ENCODE results near the gene CDC25B.
A peak's percentile ranks its signal among the peaks of the same experiment; 100 is the strongest.

The CDC25B gene

GRCh38 chr20:3764659-3765058, 31.5 kb upstream of the CDC25B start:
- DNase-seq (ENCODE audit: low spot score), result no peak

GRCh38 chr20:3765171-3765882, 30.8 kb upstream of the CDC25B start:
- DNase-seq (ENCODE audit: low spot score), result no peak

DNA sequence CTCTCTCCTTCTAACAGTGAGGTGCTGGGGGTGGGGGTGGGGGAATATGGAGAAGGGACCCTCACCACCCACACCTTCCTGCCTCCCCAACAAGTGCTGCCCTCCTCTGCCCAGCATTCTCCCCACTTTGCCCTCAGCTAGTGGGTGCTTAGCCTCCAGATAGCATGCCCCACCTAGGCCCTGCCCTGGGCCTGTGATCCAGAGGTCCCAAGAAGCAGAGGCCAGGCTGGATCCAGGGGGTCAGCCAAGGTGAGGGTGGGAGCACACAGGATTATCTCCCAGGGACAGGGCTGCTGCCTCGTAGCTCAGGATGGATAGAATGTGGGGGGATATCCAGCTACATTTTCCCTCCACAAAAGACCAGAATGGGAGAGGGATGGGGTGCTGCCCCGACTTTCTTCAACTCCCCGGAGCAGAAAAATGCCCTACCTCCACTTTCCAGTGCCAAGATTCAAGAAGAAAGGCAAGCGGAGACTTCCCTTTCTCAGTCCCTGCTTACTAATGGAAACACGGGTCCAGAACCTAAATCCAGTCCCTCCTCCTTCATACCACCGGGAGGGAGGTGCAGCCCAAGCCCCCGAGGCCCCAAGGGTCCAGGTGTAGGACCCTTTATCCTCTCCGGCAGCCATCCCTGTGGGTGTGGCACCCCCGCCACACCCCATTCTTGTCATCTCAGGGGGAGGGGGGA, 29.5 kb upstream of the CDC25B start:
- no peak for DNase-seq (ENCODE audit: low spot score)

GRCh38 chr20:3767110-3767426, 29.0 kb upstream of the CDC25B start:
- DNase-seq (ENCODE audit: low spot score), result no peak

DNA sequence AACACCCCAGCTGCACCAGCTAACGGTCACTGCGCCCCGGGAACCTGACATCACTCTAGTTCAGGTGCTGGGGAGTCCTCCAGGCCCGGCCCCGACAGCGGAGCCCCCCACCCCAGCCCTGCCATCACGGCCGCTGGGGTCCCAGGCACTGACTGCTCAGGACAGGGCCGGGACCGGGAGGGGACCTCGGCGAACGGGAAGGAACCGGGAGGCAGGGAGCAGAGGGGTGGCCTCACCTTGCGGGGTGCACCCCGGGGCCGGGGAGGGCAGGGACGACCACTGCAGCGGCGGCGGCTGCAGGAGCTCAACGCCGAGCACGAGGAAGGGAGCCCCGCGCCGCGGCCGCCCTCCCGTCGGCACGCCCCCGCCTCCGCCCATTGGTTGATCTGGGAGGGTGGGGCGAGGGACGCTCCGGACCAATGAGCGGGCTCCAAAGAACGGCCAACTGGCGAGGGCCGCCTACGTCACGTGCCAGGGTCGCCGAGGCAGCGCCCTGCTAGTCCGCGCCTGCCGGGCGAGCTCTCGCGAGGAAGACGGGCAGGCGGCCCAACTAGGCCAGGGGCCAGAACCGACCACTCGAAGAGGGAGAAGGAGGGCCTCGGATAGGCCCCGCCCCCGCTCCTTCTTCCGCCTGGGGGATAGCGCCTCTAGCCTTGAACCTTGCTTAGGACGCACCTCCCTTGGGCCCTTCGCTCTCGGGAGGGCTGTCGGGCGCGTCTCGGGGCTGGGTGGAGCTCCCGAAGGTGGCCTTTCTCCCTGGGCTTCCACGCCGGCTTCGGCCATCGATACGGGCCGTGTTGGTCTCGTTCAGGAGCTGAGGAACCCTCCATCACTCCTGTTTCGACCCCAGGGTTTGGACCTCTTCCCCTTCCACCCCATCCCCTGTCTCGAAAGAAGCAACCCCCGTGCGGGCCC, 28.4 kb upstream of the CDC25B start, which contains the start of gene ADISSP:
Gene ADISSP, minus strand, starts transcription at position 327 of the 915 bp plus-strand sequence. CDS start 7,653 bp downstream, outside the sequence.
- DNase-seq (ENCODE audit: low spot score), result peak; percentile 99

DNA sequence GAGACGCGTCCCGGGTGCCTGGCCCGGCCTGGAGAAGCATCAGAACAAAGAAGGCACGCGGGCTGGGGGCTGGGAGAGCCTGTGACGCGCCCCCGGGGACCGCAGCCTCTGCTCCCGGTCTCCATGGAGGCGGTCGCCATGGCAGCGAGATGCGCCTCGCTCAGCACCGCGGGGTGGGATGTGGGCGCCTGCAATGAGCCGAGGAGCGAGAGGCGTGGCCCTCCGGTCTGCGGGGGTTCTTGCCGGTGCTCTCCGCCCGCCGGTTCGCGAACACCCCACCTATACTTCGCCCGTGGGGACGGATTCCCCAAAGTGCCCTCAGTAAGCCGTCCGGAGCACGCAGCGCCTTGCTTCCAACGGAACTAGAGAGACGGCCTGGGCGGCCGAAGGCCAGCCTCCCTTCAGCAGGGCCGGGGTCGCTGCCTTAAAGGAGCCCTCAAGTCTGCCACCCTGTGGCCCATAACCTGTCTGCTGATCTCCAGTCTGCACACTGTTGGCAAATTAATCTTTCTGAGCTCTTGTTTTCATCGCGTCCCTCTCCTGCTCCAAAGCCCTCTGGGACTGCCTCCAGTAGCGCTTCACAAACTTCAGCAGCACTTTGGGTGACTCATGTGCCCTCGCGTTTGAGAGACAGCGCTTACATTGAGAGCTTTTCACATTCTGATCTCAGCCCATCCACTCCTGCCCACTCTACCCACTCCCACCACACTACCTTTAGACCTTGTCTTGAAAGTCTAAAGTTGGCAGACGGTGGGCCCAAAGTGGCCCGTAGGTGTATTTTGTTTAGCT, 27.6 kb upstream of the CDC25B start:
- peak; percentile 80 for DNase-seq (ENCODE audit: low spot score)

GRCh38 chr20:3771552-3772058, 24.5 kb upstream of the CDC25B start:
- DNase-seq (ENCODE audit: low spot score), result no peak

- DNase-seq (ENCODE audit: low spot score), result no peak
Measured at GRCh38 chr20:3775457-3776108, 20.5 kb upstream of the CDC25B start.

- no peak for DNase-seq (ENCODE audit: low spot score)
Measured at GRCh38 chr20:3777381-3777715, 18.8 kb upstream of the CDC25B start.

- DNase-seq (ENCODE audit: low spot score), result peak; percentile 85
Measured at GRCh38 chr20:3777716-3778629, 18.1 kb upstream of the CDC25B start.

DNA sequence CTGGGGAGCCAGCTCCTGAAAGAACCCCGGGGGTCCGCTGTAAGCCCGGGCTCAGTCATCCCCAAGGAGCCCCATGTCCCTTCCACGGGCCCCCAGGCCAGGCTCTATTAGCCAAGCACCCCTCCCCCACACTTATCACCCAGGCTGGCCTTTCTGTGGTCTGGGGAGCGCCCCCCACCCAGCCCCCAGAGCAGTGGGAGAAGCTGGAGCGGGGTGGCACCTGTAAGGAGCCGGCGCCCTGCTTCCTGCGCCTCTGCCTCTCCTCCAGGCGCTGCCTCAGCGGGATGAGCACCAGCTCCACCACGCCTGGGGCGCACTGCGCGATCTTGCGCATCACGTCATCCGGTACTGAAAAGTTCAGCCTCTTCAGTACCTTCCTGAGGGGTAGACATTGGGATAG, 17.1 kb upstream of the CDC25B start:
- DNase-seq (ENCODE audit: low spot score), result no peak

- peak; percentile 100 for DNase-seq (ENCODE audit: low spot score)
Measured at GRCh38 chr20:3781153-3781910, 14.8 kb upstream of the CDC25B start, which contains the start of gene SPEF1. SPEF1 (minus strand) TSS chr20:3781448; CDS start chr20:3781287, 161 bp downstream.

- no peak for DNase-seq (ENCODE audit: low spot score)
Measured at GRCh38 chr20:3782597-3782996, 13.5 kb upstream of the CDC25B start.

GRCh38 chr20:3783068-3783489, 13.0 kb upstream of the CDC25B start:
- DNase-seq (ENCODE audit: low spot score), result no peak

GRCh38 chr20:3783511-3784195, 12.5 kb upstream of the CDC25B start:
- DNase-seq (ENCODE audit: low spot score), result no peak

DNA sequence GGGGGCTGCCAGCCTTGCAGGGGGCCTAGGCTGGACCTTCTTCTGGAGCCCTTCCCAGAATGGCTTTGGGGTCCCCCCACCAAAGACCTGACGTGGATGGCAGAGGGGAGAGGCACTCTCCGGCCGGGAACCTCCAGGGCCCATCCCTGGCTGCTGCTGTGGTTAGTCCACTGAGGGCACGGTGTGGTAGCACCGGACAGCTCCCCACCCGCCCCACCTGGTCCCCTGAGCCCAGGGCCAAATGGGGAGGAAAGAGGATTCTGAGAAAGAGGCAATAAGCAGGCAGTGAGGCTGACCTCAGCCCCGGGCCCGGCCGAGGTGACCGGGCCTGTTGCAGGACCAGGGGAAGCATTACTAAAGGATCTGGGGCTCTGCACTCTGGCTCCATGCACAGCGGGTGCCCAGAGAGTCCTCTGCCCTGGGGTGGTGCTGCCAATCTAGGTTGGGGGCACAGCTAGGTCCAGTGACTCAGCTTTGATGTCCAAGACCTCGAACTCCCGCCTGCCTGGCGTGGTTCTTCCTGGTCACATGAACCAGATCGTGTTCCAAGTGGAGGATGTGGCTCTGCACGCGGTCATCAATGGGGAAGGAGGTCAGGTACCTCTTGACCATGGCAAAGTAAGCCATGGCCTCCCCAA, 11.8 kb upstream of the CDC25B start:
- no peak for DNase-seq (ENCODE audit: low spot score)

GRCh38 chr20:3784863-3785239, 11.3 kb upstream of the CDC25B start:
- DNase-seq (ENCODE audit: low spot score), result no peak
